WTC11 (cell line): ENCODE data around the gene CA7. TPM values are rescaled to one million over a fixed set of nuclear protein-coding genes. Genes with fewer than 3 reads are reported as not detected.
A peak's percentile ranks its signal among the peaks of the same experiment; 100 is the strongest.

Experiments used
- ATAC-seq: fragments of 200-7000 bp; cut with Tn5 transposase; 2 replicates; pipeline ENCODE4 v1.10.0; 2021; ENCODE audit warnings: mild to moderate bottlenecking, moderate library complexity
- CTCF ChIA-PET: fragments of 300-600 bp; sonication (Branson Sonifier 250); formaldehyde crosslinking; loops from one replicate; lab custom pipeline; 2021; ENCODE audit warnings: antibody characterized with exemption; lab: Charles Lee
- POLR2A ChIA-PET: fragments of 350-600 bp; sonication (Branson Sonifier 250); formaldehyde crosslinking; loops from one replicate; lab custom pipeline; 2021; ENCODE audit warnings: antibody characterized with exemption; lab: Charles Lee
- DNase-seq: peaks from one replicate; pipeline ENCODE4 v3.0.0; 2021; ENCODE audit warnings: low spot score
- H3K27ac Mint-ChIP-seq: 2 replicates; pipeline ENCODE4 v1.8.0; 2021; ENCODE audit warnings: mixed read lengths
- H3K27me3 Mint-ChIP-seq: 2 replicates; pipeline ENCODE4 v1.8.0; 2021; ENCODE audit warnings: low read depth, mild to moderate bottlenecking, moderate library complexity, mixed read lengths
- H3K36me3 Mint-ChIP-seq: 2 replicates; pipeline ENCODE4 v1.8.0; 2021; ENCODE audit warnings: mixed read lengths
- H3K4me1 Mint-ChIP-seq: 2 replicates; pipeline ENCODE4 v1.8.0; 2022; ENCODE audit warnings: mixed read lengths
- H3K4me3 Mint-ChIP-seq: 2 replicates; pipeline ENCODE4 v1.8.0; 2021; ENCODE audit warnings: mild to moderate bottlenecking, moderate library complexity, mixed read lengths
- H3K9me3 Mint-ChIP-seq: 2 replicates; pipeline ENCODE4 v1.8.0; 2021; ENCODE audit warnings: mixed read lengths
- ARID4B ChIP-seq: sonication (generic); formaldehyde crosslinking; IDR thresholded peaks from 2 replicates; pipeline ENCODE4 v1.8.0; 2023; ENCODE audit warnings: missing genetic modification reagents, mild to moderate bottlenecking, borderline replicate concordance
- E2F4 ChIP-seq: sonication (generic); formaldehyde crosslinking; IDR thresholded peaks from 2 replicates; pipeline ENCODE4 v1.8.1; 2022; ENCODE audit warnings: low read depth, mild to moderate bottlenecking, moderate library complexity, missing genetic modification reagents, borderline replicate concordance
- FOXK1 ChIP-seq: sonication (generic); formaldehyde crosslinking; IDR thresholded peaks from 2 replicates; pipeline ENCODE4 v1.8.0; 2022; ENCODE audit warnings: mild to moderate bottlenecking, moderate library complexity, missing genetic modification reagents
- FOXP4 ChIP-seq: sonication (generic); formaldehyde crosslinking; IDR thresholded peaks from 2 replicates; pipeline ENCODE4 v1.8.0; 2022; ENCODE audit warnings: mild to moderate bottlenecking, missing genetic modification reagents
- JAZF1 ChIP-seq: fragments of 250-450 bp; sonication (Bioruptor Pico); IDR thresholded peaks from 2 replicates; pipeline ENCODE4 v1.9.0; 2021; ENCODE audit warnings: moderate library complexity, mild to moderate bottlenecking, inconsistent platforms
- NFATC4 ChIP-seq: fragments of 250-450 bp; sonication (Bioruptor Pico); IDR thresholded peaks from 2 replicates; pipeline ENCODE4 v1.9.0; 2021; ENCODE audit warnings: mild to moderate bottlenecking
- NR3C1 ChIP-seq: sonication (generic); formaldehyde crosslinking; conservative IDR thresholded peaks from 2 replicates; pipeline ENCODE4 v1.8.1; 2023; ENCODE audit warnings: low read depth, mild to moderate bottlenecking, missing genetic modification reagents
- USF1 ChIP-seq: sonication (generic); formaldehyde crosslinking; IDR thresholded peaks from 2 replicates; pipeline ENCODE4 v1.8.0; 2022; ENCODE audit warnings: mild to moderate bottlenecking, missing genetic modification reagents
- ZBTB43 ChIP-seq: sonication (generic); formaldehyde crosslinking; IDR thresholded peaks from 2 replicates; pipeline ENCODE4 v1.8.1; 2023; ENCODE audit warnings: mild to moderate bottlenecking, missing genetic modification reagents
- ZNF317 ChIP-seq: sonication (generic); formaldehyde crosslinking; IDR thresholded peaks from 2 replicates; pipeline ENCODE4 v1.8.1; 2023; ENCODE audit warnings: low read depth, mild to moderate bottlenecking, moderate library complexity, missing genetic modification reagents, borderline replicate concordance
- ZNF532 ChIP-seq: fragments of 250-450 bp; sonication (Bioruptor Pico); IDR thresholded peaks from 2 replicates; pipeline ENCODE4 v1.9.0; 2021; ENCODE audit warnings: mild to moderate bottlenecking, borderline replicate concordance
- total RNA-seq: library from RNA; stranded (reverse); gene quantifications from 3 replicates; pipeline ENCODE4 v1.2.3, GENCODE V29; 2021
- TF ChIP-seq, protein P1 (sequence below): sonication (generic); formaldehyde crosslinking; conservative IDR thresholded peaks from 2 replicates; pipeline ENCODE4 v1.8.1; 2023; ENCODE audit warnings: mild to moderate bottlenecking, low read depth, missing genetic modification reagents, moderate library complexity

CA7 gene
- total RNA-seq, 1 experiment from 2014 or later: 1.6 TPM

GRCh38 chr16:66886914-66887313, 42.7 kb downstream of the CA7 start (continued):
- TF ChIP-seq, protein P1, sequence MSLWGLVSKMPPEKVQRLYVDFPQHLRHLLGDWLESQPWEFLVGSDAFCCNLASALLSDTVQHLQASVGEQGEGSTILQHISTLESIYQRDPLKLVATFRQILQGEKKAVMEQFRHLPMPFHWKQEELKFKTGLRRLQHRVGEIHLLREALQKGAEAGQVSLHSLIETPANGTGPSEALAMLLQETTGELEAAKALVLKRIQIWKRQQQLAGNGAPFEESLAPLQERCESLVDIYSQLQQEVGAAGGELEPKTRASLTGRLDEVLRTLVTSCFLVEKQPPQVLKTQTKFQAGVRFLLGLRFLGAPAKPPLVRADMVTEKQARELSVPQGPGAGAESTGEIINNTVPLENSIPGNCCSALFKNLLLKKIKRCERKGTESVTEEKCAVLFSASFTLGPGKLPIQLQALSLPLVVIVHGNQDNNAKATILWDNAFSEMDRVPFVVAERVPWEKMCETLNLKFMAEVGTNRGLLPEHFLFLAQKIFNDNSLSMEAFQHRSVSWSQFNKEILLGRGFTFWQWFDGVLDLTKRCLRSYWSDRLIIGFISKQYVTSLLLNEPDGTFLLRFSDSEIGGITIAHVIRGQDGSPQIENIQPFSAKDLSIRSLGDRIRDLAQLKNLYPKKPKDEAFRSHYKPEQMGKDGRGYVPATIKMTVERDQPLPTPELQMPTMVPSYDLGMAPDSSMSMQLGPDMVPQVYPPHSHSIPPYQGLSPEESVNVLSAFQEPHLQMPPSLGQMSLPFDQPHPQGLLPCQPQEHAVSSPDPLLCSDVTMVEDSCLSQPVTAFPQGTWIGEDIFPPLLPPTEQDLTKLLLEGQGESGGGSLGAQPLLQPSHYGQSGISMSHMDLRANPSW (CRISPR knock-in tag): no peak

DNA sequence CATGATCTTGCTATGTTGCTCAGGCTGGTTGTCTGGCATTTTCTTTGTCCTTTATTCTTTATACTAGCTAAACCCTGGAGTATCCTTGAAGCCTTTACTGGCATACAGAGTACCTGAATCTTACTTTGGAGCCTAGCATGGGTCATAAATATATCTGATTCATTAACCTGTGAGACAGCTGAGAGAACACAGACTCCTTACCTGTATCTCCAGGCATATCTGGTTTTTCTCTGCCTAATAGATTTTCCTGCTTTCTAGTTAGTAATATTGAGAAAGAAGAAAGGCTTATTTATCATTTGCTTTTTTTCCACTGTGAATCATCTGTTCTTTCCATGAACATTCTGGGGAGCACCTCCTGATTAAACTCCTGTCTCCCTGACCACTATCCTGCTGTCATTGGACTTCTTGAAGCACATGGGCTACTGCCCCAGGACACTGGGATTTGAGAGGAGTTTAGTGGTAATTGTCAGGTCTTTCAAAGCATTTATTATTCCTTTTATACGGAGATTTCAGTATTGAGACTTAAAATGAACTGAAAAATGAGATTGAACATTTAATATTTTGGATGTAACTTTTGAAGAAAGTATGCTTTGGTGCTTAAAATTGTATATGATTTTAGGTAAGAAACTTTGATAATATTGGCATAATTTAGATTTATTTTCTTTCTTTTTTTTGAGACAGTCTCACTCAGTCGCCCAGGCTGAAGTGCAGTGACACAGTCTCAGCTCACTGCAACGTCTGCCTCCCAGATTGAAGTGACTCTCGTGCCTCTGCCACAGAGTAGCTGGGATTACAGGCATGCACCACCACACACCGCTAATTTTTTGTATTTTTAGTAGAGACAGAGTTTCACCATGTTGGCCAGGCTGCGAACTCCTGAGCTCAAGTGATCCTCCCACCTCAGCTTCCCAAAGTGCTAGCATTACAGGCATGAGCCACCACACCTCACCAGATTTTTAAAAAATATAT, 44.7 kb downstream of the CA7 start:
- CTCF ChIA-PET: interaction anchor here (0.7 to 11.5 kb wide), 4 partner anchors 16 to 268 kb away, joined by 3 to 175 read pairs (median 6); partner anchors contain the start of genes NAE1 and RRAD
- H3K27me3 Mint-ChIP-seq: no peaks in the 10 kb centered on the region
- TF ChIP-seq NFATC4 (CRISPR knock-in tag) (no peak), NR3C1 (no peak)
- H3K27ac Mint-ChIP-seq: peak overlapping the region; percentile 26; the same call in 1 of the 2 replicates
- POLR2A ChIA-PET: no interaction called here
- DNase-seq (no peak), ATAC-seq (no peak)
- H3K4me3 Mint-ChIP-seq: no peak overlapping the region
- peaks cover 22% of the 10 kb centered on the region for H3K36me3 Mint-ChIP-seq
- H3K4me1 Mint-ChIP-seq: peaks cover 17% of the 10 kb centered on the region
- H3K9me3 Mint-ChIP-seq: no peaks in the 10 kb centered on the region

DNA sequence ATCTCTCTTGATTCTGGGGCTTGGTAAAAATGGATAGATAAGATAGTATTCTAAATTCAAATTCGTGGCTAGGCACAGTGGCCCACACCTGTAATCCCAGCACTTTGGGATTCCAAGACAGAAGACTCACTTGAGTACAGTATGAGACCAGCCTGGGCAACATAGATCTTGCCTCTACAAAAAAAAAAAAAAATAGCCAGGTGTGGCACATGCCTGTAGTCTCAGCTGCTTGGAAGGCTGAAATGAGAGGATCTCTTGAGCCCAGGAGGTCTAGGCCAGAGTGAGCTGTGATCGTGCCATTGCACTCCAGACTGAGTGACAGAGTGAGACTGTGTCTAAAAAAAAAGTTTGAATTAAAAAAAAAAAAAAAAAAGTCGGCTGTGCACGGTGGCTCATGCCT, 45.4 kb downstream of the CA7 start:
- Mint-ChIP-seq H3K27me3 (no peaks in the 10 kb centered on the region), H3K9me3 (no peaks in the 10 kb centered on the region), H3K4me3 (no peak overlapping the region), H3K27ac (peak overlapping the region; percentile 26; the same call in 1 of the 2 replicates), H3K4me1 (peaks cover 17% of the 10 kb centered on the region), H3K36me3 (peaks cover 17% of the 10 kb centered on the region)
- ATAC-seq: no peak
- no peak for DNase-seq
- ChIA-PET CTCF (interaction anchor here (0.7 to 11.5 kb wide), 4 partner anchors 17 to 269 kb away, joined by 3 to 175 read pairs (median 6); partner anchors contain the start of genes NAE1 and RRAD), POLR2A (no interaction called here)
- TF ChIP-seq ZNF532 (CRISPR knock-in tag) (no peak), E2F4 (no peak), USF1 (CRISPR knock-in tag) (no peak), ZNF317 (no peak), ZBTB43 (CRISPR knock-in tag) (no peak), FOXP4 (CRISPR knock-in tag) (no peak), ARID4B (CRISPR knock-in tag) (no peak), JAZF1 (no peak), FOXK1 (CRISPR knock-in tag) (no peak)
